COLO668 (cell line): ENCODE data around the gene NR1H3.
"Not testable (repeated sequence)": the region's sequence is repeated elsewhere in the genome, so short reads cannot be mapped to it uniquely, and the experiment has no call there.

Experiments used
- DNase-seq: peaks from one replicate; lab custom pipeline; 2025; ENCODE audit not compliant: unreplicated experiment; lab: John Stamatoyannopoulos, UW

The NR1H3 gene

DNA sequence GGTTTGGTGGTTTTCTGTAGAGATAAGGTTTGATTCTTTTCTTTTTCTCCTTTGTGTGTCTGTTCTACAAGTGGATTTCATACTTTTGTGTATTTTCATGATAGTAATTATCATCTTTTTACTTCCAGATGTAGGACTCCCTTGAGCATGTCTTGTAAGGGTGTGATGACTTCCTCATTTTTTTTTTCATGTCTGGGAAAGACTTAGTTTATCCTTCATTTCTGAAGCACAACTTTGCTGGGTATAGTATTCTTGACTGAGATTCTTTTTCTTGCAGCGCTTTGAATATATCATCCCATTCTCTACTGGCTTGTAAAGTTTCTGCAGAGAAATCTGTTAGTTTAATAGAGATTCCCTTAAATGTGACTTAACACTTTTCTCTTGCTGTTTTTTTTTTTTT is 45.1 kb downstream of the NR1H3 start:
- DNase-seq = no peak

- DNase-seq = no peak
These were observed 48.1 kb downstream of the NR1H3 start for GRCh38 chr11:47305734-47306483.

DNA sequence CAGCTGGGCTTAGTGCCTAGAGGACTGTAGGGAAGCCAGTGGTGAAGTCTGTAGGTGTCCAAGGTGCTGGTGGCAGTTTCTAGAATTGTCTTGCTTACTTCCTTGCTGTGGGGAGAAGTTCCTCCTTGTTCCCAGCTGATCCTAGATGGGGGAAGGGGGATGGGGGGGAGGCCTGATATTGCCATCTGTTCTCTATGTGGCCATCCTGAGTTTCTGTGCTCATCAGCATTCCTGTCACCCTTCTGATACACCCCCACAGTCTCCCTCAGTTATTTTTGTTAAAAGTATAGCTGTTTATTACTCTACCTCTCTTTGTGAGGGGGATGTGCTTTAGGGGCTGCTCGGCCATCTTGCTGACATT is 48.7 kb downstream of the NR1H3 start:
- DNase-seq = no peak

- no peak for DNase-seq
These were observed 50.4 kb downstream of the NR1H3 start for GRCh38 chr11:47308050-47308823.

DNA sequence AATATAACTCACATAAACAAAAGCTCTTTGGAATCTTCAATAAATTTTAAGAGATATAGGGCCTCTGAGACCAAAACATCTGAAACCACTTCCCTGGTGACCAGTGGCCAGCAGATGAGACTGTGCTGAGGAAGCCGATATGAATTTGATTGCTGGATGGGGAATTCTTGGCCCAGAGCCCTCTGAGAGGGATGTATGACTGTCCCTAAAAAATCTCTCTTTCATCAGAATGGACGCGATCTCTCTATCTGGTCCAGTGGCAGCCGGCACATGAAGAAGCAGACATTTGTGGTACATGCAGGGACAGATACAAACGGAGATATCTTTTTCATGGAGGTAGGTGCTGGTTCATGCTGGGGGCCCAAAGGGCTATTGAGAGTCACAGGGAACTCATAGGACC is 57.2 kb downstream of the NR1H3 start:
- DNase-seq = no peak

- DNase-seq = not testable (repeated sequence)
These were observed 58.7 kb downstream of the NR1H3 start for GRCh38 chr11:47316501-47316900.

DNA sequence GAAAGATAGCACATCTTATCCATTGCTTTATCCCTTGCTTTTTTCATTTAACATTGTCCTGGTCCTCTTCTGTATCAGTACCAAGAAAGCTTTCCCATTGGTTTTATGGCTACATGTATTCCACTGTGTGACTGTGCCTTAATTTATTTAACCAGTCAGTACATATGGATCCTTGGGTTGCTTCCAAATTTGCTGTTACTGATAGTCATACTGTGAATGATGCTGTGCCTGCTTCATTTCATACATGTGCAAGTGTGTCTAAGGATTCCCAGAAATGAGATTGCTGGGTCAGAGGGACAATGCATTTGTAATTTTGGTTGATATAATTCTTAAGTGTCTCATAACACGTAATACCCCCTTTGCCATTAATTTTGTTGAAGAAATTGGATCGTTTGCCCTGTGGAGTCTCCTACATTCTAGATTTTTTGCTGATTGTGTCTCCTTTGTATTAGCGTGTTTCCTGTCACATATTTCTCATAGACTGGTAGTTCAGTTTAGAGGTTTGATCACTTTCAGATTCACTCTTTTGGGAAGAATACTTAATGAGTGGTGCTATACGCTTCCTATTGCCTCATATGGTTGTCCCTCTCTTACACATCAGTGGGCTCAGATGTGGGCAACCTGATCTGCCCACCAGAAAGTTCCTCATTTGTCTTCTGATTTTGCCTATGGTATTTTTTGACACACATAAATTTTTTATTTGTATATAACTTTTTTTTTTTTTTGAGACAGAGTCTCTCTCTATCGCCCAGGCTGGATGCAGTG is 59.5 kb downstream of the NR1H3 start:
- no peak for DNase-seq

- no peak for DNase-seq
These were observed 60.4 kb downstream of the NR1H3 start for GRCh38 chr11:47318166-47318565.
